ENCODE results near the gene ATP2C1.

GRCh38 chr3:130991126-130991525 lies 97.2 kb downstream of the ATP2C1 start:
- TF ChIP-seq EZH2phosphoT487 (IDR thresholded peaks at IDR 0.05; ENCODE audit: borderline replicate concordance) = no peak
- no peak for TF ChIP-seq CTCF (conservative IDR thresholded peaks at IDR 0.05; ENCODE audit: low read length)
